GM21515 (cell line): ENCODE results near the gene PROK2.

ENCODE experiments used
- ATAC-seq: cut with Tn5 transposase; IDR thresholded peaks from one replicate; pipeline ENCODE4 v1.9.1; 2021; ENCODE audit not compliant: unreplicated experiment

The PROK2 gene, protein sequence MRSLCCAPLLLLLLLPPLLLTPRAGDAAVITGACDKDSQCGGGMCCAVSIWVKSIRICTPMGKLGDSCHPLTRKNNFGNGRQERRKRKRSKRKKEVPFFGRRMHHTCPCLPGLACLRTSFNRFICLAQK

DNA sequence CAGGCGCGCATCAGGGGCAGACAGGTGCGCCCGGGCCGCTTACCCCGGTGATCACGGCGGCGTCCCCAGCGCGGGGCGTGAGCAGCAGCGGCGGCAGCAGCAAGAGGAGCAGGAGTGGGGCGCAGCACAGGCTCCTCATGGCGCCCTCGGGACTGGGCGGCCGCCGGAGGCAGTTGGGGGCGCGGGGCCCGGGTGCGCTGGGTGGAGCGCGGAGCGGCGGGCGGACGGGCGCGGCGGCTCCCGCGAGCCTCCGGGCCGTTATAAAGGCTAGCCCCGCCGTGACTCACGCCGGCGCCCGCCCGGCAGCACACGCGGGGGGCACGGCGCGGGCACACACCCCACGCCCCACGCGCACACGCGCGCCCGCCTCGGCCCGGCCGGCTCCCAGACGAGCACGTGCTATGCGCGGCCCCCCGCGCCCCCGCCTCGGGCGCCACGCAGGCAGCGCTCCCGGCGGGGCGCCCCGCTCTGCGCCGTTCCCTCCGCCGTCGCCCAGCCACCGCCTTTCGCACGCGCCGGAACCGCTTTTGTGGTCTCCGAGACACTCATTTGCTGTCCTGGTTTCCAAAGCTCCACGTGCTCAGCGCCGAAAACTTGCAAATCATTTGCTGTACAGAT lies at the start of gene PROK2:
Gene PROK2 (minus strand): TSS at position 235 of the 618 bp plus-strand sequence. CDS start 96 bp downstream, at position 139.
- ATAC-seq = no peak

DNA sequence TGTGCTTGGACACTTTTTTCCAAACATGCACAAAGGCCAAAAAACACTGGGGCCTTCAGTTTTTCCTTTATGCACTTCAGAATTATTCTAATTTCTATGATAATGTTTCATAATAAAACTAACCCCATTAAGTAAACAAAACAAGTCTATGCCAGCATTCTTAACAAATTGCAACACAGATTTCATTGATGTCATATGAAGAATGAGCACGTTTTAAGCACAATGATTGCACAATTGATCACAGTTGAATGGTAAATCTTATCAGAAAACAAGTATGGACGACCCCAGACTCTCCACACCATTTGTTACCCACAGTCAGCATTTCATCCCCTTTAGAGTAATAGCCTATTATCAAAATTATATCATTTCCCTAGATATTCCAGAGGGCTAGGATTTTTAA lies 46.7 kb upstream of the PROK2 start:
- no peak for ATAC-seq

DNA sequence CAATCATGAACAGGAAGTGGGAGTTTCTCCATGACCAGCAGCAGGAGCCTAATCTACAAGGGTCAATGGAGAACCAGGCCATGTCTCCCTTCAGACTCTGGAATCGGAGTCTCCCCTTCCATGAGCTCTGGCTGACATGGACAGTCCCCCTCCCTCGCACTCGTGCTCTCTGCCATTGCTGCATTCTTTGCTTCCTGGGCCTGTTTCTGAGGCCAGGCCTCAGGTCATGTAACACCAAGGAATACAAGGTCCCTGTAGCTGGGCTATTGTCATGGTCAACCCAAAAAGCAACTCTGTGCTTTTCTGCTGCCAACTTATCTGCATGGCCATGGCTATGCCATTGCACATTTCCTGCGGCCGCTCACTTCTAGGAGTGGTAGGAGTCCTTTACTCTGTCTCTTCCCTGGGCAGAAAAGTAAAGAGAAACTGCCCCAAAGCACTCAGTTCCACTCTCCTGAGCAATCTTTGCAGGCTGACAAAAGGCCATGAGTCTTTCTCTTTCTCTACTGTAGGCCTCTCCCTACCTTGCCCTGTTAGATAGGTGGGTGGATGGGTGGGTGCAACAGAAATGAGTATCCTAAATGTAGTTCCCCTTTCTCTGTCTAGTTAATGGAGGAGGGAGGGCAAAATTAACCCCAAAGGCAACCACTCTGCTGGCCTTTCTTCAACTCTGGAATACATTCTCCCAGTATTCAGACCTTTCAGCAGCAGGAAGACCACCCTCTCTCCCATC lies 40.8 kb upstream of the PROK2 start:
- ATAC-seq = no peak

GRCh38 chr3:71821116-71821515 lies 36.2 kb upstream of the PROK2 start:
- no peak for ATAC-seq

DNA sequence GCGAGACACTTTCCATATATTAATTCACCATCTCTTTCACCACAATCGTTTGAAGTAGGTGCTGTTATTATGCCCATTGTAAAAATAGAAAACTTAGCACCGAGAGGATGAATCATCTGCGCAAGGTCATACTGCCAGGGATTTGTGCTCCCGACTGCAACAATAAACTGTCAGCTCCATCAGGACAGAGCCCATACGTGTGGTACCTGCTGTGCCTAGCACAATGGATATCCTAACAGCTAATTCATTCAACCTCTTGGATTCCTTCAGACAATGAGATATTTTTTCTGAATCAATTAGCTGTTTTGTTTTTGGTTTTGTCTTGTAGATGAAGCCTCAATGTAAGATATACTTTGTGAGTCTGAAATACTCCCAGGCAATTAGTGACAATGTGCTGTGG lies 32.3 kb upstream of the PROK2 start:
- ATAC-seq = no peak

- no peak for ATAC-seq
Measured at GRCh38 chr3:71816767-71817156, 31.8 kb upstream of the PROK2 start.

- no peak for ATAC-seq
Measured at GRCh38 chr3:71815340-71816067, 30.6 kb upstream of the PROK2 start.

- ATAC-seq = no peak
Measured at GRCh38 chr3:71813704-71814103, 28.8 kb upstream of the PROK2 start.

- no peak for ATAC-seq
Measured at GRCh38 chr3:71813073-71813472, 28.1 kb upstream of the PROK2 start.

GRCh38 chr3:71810056-71810455 lies 25.1 kb upstream of the PROK2 start:
- no peak for ATAC-seq

DNA sequence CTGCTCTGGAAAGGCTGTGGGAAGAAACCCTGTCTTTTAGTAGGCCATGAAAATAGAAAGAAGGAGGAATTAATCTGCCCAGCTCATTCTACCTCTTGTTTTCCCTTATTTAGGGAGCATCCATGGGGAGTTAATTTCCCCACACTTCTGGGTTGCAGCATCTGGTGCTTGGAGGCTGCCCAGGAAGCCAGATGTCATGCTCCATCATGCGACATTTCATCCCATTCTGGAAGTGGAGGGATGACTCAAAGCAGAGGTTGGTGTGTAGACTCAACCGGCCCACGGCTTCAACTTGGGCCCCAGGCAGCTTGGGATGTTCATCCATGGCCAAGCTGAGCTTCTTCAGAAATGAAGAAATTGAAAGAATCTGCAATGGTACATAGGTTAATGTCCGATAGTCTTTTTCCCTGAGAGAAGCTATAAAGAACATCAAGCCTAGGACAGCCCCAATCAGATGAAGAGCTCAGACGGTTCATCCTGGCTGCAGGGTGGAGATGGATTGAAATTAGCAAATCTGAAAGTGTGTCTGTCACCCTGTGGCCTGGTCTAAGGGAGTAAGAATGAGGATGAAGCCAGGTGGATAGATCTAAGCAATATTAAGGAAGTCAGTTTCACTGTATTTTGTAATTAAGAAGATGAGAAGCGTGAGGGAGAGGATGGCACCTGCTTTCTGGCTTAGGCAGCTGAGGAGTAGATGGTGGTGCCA lies 24.5 kb upstream of the PROK2 start:
- no peak for ATAC-seq

DNA sequence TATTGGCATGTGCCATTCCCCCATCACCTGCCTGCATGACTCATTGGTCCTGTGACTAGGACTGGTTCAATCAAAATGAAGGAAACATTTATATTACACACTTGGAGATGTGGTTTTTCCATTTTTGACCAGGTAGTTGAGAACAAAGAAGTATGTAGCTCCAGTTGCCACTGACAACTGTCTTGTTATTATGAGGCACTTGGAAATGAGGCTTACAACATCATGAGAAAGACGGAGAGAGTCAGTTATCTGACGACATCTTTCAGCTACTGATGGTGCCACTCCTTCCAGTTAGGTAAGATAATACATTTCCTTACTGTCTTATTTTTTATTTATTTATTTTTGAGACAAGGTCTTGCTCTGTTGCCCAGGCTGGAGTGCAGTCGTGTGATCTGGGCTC lies 21.8 kb upstream of the PROK2 start:
- no peak for ATAC-seq

- no peak for ATAC-seq
Measured at GRCh38 chr3:71805691-71806090, 20.7 kb upstream of the PROK2 start.

GRCh38 chr3:71805199-71805598 lies 20.3 kb upstream of the PROK2 start:
- ATAC-seq = no peak

DNA sequence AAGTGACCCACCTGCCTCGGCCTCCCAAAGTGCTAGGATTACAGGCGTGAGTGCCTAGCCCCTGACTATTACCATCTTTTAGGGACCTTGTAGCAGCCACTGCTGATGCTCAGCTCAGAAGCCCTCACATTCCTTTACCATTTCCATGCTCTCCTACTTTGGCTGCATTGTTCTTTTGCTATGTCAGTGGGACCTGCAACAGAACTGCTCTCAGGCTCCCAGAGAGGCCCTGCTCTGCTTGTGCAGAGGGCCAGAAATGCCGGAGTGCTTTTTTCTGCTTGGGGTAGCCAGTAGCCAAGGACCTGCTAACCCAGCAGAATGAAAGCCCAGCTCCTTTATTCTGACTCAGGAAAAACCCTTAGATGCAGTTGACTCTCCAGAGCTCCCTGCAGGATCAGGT lies 18.3 kb upstream of the PROK2 start:
- ATAC-seq = no peak

DNA sequence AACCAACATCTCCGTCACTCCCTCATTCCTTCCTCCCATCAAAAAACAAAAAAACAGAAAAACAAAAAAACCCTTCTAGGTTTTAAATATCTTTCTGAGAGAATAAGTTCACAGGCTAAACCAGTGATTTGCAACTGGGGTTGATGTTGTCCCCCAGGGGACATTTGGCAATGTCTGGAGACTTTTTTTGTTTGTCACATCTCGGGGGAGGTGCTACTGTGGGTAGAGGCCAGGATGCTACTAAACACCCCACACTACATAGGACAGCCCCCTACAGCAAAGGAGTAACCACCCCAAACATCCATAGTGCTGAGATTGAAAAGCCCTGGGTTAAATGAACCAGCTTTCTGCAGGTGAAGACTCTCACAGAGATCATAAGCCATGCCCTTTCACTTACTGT lies 17.0 kb upstream of the PROK2 start:
- no peak for ATAC-seq

GRCh38 chr3:71800023-71800422 lies 15.1 kb upstream of the PROK2 start:
- no peak for ATAC-seq

DNA sequence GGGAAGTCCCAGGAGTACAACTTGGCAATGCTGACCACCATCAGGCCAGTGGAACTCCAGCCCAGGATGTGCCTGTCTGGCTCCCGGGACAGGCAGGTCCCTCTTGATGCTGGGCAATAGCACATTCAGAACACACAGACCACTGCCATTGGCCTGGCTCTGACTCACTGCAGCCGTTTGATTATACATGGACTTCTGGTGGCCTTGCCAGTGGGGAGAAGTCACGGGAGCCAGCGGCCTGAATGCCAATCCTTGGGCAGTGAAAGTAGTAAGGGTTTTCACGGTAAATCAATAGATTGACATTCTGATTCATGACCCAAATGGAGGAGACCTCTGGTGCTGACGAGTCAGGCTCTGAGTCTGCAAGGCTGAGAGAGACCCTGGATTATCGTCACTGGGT lies 12.5 kb upstream of the PROK2 start:
- no peak for ATAC-seq

- ATAC-seq = no peak
Measured at GRCh38 chr3:71796290-71796689, 11.3 kb upstream of the PROK2 start.

DNA sequence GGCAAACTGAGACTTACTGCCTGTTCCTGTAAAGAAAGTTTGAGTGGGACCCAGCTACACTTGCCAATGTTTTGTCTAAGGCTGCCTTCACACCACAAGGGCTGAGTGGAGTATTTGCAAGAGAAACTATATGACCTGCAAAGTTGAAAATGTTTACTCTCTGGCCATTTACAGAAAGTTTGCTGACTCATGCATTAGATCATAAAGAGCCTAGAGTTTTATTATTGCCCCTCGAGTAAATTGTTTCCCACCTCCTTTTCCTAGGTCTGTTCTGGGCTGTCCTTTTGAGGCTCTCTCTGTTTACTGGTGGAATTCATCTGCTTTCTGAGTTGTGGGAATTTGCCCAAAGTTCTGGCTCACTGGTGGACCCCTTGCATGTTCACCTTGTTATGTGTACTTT lies 6.7 kb upstream of the PROK2 start:
- ATAC-seq = no peak

GRCh38 chr3:71789922-71790321 lies 5.0 kb upstream of the PROK2 start:
- no peak for ATAC-seq
